ENCODE results near the gene TMEM119. TPM values are rescaled to one million over a fixed set of nuclear protein-coding genes. Genes with fewer than 3 reads are reported as not detected.
A peak's percentile ranks its signal among the peaks of the same experiment; 100 is the strongest.

Gene TMEM119
- total RNA-seq, 1 experiment from 2014 or later, result not detected

GRCh38 chr12:108565146-108565545 lies 32.7 kb downstream of the TMEM119 start:
- Mint-ChIP-seq H3K4me1 (ENCODE audit: low read depth, unreplicated experiment) (peaks cover 12% of the 10 kb centered on the region), H3K4me3 (ENCODE audit: low read depth, unreplicated experiment) (no peak overlapping the region), H3K27ac (ENCODE audit: unreplicated experiment) (no peak overlapping the region), H3K9me3 (ENCODE audit: low read depth, unreplicated experiment) (no peaks in the 10 kb centered on the region), H3K36me3 (ENCODE audit: insufficient read depth, unreplicated experiment) (peaks cover 78% of the 10 kb centered on the region), H3K27me3 (ENCODE audit: unreplicated experiment) (no peaks in the 10 kb centered on the region)
- TF ChIP-seq, protein P1, sequence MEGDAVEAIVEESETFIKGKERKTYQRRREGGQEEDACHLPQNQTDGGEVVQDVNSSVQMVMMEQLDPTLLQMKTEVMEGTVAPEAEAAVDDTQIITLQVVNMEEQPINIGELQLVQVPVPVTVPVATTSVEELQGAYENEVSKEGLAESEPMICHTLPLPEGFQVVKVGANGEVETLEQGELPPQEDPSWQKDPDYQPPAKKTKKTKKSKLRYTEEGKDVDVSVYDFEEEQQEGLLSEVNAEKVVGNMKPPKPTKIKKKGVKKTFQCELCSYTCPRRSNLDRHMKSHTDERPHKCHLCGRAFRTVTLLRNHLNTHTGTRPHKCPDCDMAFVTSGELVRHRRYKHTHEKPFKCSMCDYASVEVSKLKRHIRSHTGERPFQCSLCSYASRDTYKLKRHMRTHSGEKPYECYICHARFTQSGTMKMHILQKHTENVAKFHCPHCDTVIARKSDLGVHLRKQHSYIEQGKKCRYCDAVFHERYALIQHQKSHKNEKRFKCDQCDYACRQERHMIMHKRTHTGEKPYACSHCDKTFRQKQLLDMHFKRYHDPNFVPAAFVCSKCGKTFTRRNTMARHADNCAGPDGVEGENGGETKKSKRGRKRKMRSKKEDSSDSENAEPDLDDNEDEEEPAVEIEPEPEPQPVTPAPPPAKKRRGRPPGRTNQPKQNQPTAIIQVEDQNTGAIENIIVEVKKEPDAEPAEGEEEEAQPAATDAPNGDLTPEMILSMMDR (IDR thresholded peaks at IDR 0.05; ENCODE audit: unreplicated experiment), result no peak
- intact Hi-C loops (cut with micrococcal nuclease; ENCODE audit: unreplicated experiment), result loop anchor here (10.0 kb wide), 1 partner anchor 270 kb away; no protein-coding TSS in a partner anchor
- no peak for DNase-seq
- CTCF ChIA-PET, result interaction anchor here (0.6 kb wide), 1 partner anchor 82 kb away, joined by 3 read pairs; no protein-coding TSS in a partner anchor
- BruUV-seq (replicated peaks), result no TSS peak

DNA sequence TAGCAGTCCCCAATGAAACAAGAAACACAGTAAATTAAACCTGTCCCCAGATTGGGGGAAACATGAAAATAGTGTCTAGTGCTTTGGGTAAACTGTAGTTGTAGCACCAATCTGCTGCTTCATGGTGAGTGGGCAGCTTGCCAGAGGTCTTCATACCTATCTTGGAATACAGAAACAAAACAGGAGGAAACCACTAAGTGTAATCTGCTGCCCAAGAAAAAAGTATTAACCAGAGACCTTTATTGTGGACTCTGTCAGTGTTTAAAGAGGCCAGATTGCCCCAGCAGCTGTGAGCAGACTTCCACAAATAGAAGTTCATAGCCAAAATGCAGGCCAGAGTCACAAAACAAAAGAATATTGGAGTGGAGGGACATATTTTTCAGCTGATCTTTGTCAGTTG lies 33.2 kb downstream of the TMEM119 start:
- Mint-ChIP-seq H3K27ac (ENCODE audit: unreplicated experiment) (no peak overlapping the region), H3K27me3 (ENCODE audit: unreplicated experiment) (no peaks in the 10 kb centered on the region), H3K4me3 (ENCODE audit: low read depth, unreplicated experiment) (no peak overlapping the region), H3K36me3 (ENCODE audit: insufficient read depth, unreplicated experiment) (peaks cover 83% of the 10 kb centered on the region), H3K4me1 (ENCODE audit: low read depth, unreplicated experiment) (peaks cover 12% of the 10 kb centered on the region), H3K9me3 (ENCODE audit: low read depth, unreplicated experiment) (no peaks in the 10 kb centered on the region)
- no TSS peak for BruUV-seq (replicated peaks)
- DNase-seq, result no peak
- TF ChIP-seq, protein P1 (IDR thresholded peaks at IDR 0.05; ENCODE audit: unreplicated experiment), result no peak
- CTCF ChIA-PET, result interaction anchor here (0.6 kb wide), 1 partner anchor 82 kb away, joined by 3 read pairs; no protein-coding TSS in a partner anchor
- intact Hi-C loops (cut with micrococcal nuclease; ENCODE audit: unreplicated experiment), result loop anchor here (5.0 to 10.0 kb wide), 4 partner anchors 158 to 528 kb away; partner anchors contain the start of gene ALKBH2

DNA sequence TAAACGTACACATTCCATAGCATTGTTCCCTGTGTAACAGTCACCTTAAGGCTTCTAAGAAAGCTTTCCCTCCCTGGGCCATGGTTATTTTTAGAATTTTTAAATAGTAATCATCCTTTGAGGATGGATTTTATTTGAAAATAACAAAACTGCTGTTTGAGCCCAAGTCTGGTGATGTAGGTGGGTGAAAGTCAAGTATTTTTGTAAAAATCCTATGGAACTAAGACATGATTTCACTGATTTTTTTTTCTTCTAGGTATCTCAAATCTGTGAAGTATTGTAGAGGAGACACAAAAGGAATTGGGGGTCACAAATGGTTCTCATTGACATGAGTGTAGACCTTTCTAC lies 34.1 kb downstream of the TMEM119 start:
- no peak for DNase-seq
- H3K27me3 Mint-ChIP-seq (ENCODE audit: unreplicated experiment), result no peaks in the 10 kb centered on the region
- H3K36me3 Mint-ChIP-seq (ENCODE audit: insufficient read depth, unreplicated experiment), result peaks cover 83% of the 10 kb centered on the region
- intact Hi-C loops (cut with micrococcal nuclease; ENCODE audit: unreplicated experiment), result loop anchor here (1.0 to 10.0 kb wide), 6 partner anchors 55 to 529 kb away; partner anchors contain the start of gene ALKBH2
- H3K9me3 Mint-ChIP-seq (ENCODE audit: low read depth, unreplicated experiment), result no peaks in the 10 kb centered on the region
- peaks cover 12% of the 10 kb centered on the region for H3K4me1 Mint-ChIP-seq (ENCODE audit: low read depth, unreplicated experiment)
- peak overlapping the region; percentile 75 for H3K27ac Mint-ChIP-seq (ENCODE audit: unreplicated experiment)
- TF ChIP-seq, protein P1 (IDR thresholded peaks at IDR 0.05; ENCODE audit: unreplicated experiment), result no peak
- H3K4me3 Mint-ChIP-seq (ENCODE audit: low read depth, unreplicated experiment), result peak overlapping the region; percentile 92
- BruUV-seq (replicated peaks), result no TSS peak
- CTCF ChIA-PET, result interaction anchor here (0.5 kb wide), 1 partner anchor 13 kb away, joined by 3 read pairs; no protein-coding TSS in a partner anchor

DNA sequence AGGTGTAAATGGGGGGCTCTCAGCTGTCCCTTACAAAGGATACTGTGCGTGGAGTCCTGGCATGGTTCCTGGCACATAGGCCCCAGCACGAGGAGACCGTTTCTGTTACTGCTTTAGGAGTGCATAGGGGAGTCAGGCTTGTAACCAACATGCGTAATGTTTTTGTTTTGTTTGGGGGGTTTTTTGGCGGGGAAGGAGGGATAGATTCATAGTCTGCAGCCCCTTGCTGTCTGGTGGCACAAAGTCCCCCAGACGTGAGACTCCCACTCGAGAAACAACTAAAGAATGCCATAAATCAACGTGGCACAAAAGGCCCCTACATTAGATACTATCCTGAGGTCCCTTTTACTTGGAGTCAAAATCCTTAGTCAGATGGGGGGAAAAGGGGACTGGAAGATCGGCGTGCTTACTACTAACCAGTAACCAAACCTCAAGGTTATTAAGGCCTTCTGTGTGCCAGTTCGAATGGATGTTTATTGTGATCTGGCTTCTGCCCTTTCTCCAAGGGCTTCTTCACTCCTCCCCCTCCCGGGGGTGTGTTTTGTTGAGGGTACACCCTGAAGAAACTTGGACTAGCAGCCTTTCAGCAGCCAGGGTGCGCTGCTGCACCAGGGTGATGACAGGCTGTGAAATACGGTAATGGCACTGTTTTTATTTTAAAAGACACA lies 34.6 kb downstream of the TMEM119 start:
- TF ChIP-seq, protein P1 (IDR thresholded peaks at IDR 0.05; ENCODE audit: unreplicated experiment), result peak; percentile 53
- no peaks in the 10 kb centered on the region for H3K9me3 Mint-ChIP-seq (ENCODE audit: low read depth, unreplicated experiment)
- peaks cover 14% of the 10 kb centered on the region for H3K4me1 Mint-ChIP-seq (ENCODE audit: low read depth, unreplicated experiment)
- BruUV-seq (replicated peaks), result TSS peak; percentile 54
- peak; percentile 91 for DNase-seq
- CTCF ChIA-PET, result interaction anchor here (1.3 kb wide), 1 partner anchor 55 kb away, joined by 7 read pairs; no protein-coding TSS in a partner anchor
- intact Hi-C loops (cut with micrococcal nuclease; ENCODE audit: unreplicated experiment), result loop anchor here (1.0 to 10.0 kb wide), 6 partner anchors 55 to 529 kb away; partner anchors contain the start of gene ALKBH2
- peaks cover 83% of the 10 kb centered on the region for H3K36me3 Mint-ChIP-seq (ENCODE audit: insufficient read depth, unreplicated experiment)
- H3K27me3 Mint-ChIP-seq (ENCODE audit: unreplicated experiment), result no peaks in the 10 kb centered on the region
- H3K27ac Mint-ChIP-seq (ENCODE audit: unreplicated experiment), result peak overlapping the region; percentile 75
- peak overlapping the region; percentile 92 for H3K4me3 Mint-ChIP-seq (ENCODE audit: low read depth, unreplicated experiment)

All from Calu3 (cell line).